HG02588 (cell line): ENCODE results near the gene CCDC117.

Source experiments
- ATAC-seq: cut with Tn5 transposase; IDR thresholded peaks from one replicate; pipeline ENCODE4 v1.9.1; 2021; ENCODE audit warnings: mild to moderate bottlenecking, moderate library complexity; ENCODE audit not compliant: unreplicated experiment

Gene CCDC117

DNA sequence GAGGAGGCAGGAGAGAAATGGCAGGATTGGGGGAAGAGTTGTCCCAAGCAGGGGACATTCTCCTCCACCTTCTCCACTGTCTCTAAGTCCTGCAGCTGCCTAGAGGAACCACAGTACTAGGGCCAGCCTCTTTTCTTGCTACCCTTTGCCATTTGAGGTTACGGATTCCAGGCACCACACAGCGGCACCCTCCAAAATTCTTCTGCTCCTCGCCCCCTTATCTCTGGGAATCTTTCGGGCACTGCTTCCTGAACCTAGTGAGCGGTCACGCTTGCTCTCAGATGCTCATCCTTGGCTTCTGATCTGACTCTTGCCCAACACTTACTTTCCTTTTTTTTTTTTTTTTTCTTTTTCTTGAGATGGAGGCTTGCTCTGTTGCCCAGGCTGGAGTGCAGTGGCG is 54.4 kb downstream of the CCDC117 start:
- no peak for ATAC-seq

- ATAC-seq, result no peak
Observed at GRCh38 chr22:28829358-28830181, 57.1 kb downstream of the CCDC117 start.

DNA sequence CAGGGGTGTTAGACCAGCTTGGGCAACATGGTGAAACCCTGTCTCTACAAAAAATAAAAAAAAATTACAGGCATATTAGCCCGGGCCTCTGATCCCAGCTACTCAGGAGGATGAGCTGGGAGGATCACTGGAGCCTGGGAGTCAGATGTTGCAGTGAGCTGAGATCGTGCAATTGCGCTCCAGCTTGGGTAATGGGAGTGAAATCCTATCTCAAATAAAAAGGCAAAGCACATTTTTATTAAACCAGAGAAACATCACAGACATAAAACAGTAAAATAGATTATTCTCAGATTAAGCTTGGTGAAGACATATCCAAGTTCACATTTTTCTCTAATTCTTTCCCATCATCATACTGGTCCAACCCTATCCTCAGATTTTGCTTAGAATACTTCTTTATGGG is 57.9 kb downstream of the CCDC117 start:
- no peak for ATAC-seq

DNA sequence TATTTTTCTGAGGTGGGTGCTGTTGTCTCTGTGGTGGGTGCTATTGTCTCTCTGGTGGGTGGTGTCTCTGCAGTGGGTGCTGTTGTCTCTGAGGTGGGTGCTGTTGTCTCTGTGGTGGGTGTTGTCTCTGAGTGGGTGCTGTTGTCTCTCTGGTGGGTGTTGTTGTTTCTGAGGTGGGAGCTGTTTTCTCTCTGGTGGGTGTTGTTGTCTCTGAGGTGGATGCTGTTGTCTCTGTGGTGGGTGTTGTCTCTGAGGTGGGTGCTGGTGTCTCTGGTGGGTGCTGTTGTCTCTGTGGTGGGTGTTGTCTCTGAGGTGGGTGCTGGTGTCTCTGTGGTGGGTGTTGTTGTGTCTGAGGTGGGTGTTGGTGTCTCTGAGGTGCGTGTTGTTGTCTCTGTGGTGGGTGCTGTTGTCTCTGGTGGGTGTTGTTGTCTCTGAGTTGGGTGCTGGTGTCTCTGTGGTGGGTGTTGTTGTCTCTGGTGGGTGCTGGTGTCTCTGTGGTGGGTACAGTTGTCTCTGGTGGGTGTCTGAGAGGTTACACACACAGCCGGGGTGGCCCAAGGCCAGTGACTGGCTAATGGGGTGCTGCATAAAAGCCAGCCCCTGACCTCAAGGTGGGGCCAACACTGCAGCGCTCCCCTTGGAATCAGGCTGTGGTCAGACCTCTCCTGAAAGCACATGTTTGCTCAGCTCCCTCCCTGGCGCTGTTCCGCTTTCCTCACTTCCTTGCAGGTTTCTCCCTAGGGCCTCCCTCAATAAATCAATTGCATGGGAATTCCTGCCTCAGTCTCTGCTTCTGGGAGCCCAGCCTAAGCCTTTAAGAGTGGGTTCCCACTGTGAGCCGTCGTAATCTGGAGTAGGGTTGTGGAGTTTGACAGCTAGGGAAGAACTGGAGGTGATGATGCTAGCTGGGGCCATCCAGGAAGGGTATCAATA is 58.9 kb downstream of the CCDC117 start:
- ATAC-seq, result no peak

DNA sequence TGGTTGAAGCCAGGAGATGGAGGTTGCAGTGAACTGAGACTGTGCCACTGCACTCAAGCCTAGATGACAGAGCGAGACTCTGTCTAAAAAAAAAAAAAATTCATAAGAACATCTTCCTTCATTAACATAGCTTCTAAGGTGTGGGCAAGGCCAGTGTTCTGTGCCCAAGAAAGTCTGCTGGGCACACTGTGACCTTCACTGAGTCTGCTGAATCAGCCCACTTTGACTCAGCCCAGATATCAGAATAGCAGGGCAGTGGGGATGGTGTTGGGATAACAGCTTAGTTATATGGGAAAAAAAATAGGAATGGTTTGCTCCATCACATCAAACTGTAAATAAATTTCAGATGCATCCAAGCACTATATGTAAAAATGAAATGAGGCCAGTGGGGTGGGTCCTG is 60.2 kb downstream of the CCDC117 start:
- ATAC-seq, result no peak

DNA sequence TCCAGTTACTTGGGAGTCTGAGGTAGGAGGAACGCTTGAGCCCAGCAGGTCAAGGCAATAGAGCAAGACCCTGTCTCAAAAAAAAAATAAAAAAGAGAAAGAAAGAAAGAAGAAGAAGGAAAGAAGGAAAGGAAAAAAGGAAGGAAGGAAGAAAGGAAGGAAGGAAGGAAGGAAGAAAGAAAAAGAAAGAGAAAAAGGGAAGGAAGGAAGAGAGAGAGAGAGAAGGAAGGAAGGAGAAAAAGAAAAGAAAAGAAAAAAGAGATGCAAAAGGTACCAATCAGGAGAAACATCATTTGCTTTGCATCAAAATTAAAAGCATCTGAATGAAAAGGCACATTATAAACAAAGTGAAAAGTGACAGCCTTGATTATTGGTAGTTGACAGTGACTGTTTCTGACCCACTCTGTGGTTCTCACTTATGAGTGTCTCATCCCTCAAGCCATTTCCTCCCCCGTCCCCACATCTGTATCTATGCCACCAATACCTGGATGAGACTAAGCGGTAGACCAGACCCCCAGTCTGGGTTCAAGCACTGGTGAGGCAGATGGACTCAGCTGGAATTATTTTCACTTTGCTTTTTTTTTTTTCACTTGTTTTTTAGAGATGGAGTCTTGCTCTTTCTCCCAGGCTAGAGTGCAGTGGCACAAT is 60.9 kb downstream of the CCDC117 start:
- no peak for ATAC-seq

- ATAC-seq, result no peak
Observed at GRCh38 chr22:28835630-28836189, 63.2 kb downstream of the CCDC117 start.

- no peak for ATAC-seq
Observed at GRCh38 chr22:28837640-28838039, 65.1 kb downstream of the CCDC117 start.
